KBM-7 (cell line): ENCODE measurements around the gene CCDC134.
A peak's percentile ranks its signal among the peaks of the same experiment; 100 is the strongest.
"Not testable (repeated sequence)": the region's sequence is repeated elsewhere in the genome, so short reads cannot be mapped to it uniquely, and the experiment has no call there.

Source experiments
- DNase-seq: peaks from one replicate; pipeline ENCODE4 v3.0.0-alpha.2; 2015
- in situ Hi-C: fragments of 300-500 bp; cut with MboI; formaldehyde crosslinking; loops from 2 replicates; pipeline ENCODE4 v1.14.3; 2020; ENCODE audit warnings: low sequenced_read_pairs, low pct_unique_long_range_greater_than_20kb, mixed read lengths

Gene CCDC134

DNA sequence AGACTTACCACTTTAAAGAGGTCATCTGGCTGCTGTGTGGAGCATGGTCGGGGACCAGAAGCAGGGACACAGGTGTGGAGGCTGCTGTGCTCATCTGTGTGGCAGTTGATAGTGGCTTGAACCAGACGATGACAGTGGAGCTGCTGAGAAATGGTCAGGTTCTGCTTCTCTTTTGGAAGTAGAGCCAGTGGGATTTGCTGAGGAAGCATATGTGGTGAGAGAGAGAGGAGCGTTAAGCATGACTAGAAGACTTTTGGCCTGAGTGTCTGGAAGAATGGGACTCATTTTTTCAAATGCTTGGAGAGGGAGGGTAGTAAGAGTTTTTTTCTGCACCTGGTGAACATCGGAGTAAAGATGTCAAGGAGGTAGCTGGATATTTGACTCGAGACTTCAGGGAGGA, 20.0 kb downstream of the CCDC134 start:
- in situ Hi-C loops = no loop called here
- DNase-seq = no peak

- in situ Hi-C loops = no loop called here
- no peak for DNase-seq
Observed at GRCh38 chr22:41821471-41822316, 21.2 kb downstream of the CCDC134 start.

DNA sequence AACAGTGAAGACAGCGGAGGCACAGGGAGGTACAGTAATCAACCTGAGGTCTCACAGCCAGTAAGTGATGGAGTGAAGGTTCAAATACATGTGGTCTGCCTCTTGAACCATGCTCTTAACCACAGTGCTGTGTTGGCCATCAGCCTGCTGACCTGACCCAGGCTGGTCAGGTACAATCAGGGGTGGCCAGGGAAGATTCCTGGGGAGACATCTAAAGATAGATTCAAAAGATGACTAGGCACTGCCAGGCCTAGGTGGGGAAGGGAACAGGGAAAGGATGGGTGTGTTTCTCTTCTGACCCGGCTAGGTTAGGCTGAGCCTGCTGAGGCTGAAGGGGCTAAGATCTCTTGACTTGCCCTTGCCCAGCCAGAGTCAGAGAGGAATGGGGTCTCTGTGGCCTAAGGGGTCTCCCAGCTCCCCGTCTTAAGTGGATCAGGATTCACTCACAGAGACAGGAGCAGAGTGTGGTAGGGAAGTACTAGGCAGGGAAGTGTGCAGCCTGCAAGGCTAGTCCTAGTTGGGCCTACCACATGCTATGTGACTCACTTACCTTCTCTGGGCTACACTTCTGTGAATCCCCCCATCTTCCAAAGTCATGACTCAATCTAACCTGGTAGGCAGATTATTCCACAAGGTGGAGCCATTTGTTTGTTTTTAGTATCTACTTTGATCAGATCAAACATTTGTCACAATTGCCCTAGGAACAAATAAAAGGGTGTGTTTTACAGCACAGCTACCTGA, 22.0 kb downstream of the CCDC134 start:
- in situ Hi-C loops = no loop called here
- DNase-seq = peak; percentile 63

GRCh38 chr22:41823797-41824196, 23.3 kb downstream of the CCDC134 start:
- in situ Hi-C loops = no loop called here
- no peak for DNase-seq

DNA sequence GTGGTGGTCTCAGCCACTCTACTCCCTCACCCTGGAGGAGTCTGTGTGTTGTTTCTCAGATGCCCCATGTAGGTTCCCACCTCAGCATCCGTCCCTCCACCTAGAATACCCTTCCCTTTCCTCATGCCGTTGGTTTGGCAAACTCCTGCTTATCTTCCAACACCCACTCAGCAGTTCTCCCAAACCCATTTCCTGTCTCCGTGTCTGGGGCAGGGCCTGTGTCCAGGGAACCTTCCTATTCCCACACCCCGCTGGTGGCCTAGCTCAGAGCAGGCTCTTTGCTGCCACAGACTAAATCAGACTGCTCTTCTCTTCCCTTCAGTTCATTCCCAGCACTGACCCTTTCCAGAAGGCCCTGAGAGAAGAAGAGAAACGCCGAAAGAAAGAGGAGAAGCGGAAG, 24.9 kb downstream of the CCDC134 start:
- DNase-seq = no peak
- in situ Hi-C loops = no loop called here

- in situ Hi-C loops = no loop called here
Observed at GRCh38 chr22:41826021-41826420, 25.5 kb downstream of the CCDC134 start.

DNA sequence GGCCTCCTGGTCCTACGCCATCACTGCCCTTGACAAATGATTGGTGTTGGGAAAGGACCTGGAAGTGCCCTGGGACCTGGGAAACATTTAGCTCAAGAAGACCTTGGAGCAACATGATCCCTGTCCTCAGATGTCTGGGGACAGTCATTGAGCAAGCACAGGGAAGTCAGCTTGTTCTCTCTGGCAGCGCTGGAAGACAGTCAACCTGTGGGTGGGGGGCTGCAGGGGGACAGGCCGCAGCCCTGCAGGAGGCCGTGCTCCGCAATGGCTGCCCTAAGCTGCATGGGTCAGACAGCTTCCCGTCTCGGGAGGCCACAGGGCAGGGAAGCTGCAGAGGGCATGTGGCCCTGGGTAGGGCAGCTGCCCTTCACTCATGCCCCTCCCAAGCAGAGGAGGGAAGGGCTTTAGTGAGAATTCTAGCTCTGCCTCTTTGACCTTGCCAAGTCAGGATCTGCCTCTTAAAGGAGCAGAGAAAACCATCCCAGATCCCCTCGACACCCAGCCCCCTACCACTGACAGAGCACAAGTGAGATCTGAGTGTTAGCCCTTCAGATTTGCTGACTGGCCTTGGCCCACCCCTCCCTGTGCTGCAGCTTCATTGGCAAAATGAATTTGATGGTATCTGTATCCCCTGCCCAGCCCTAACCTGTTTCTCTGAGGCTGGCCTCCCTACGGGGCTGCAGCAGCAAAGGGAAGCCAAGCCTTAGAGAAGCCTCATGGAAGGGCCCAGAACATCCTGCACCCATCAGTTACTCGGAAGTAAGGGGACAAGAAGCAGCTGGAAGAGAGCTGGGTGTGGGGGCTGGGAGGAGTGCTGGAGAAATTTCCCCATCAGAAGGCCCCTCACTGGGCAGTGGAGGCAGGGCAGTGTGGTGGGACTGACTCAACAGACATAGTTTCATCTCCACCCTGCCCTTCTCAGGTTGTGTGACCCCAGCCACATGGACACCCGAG, 26.2 kb downstream of the CCDC134 start:
- in situ Hi-C loops = no loop called here

More at GRCh38 chr22:41826021-41826420, 25.5 kb downstream of the CCDC134 start:
- no peak for DNase-seq

DNA sequence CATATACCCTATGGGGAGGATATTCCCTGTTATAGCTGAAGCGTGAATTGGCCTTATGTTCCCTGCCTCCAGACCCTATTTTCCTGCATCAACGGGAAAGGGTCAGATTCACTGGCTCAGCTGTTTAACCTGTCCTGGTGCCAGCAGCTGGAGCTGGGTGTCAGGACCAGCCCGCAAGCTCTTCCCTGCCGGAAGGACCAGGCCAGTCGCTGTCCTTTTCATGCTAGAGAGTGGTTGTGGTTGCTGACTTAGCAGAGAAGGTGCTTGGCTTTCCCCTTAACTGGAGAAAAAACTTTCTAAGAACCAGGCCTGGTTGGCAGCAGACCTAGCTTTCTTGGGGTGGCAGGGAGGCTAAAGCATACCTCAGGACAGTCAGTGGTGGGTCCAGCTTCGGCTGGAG, 27.2 kb downstream of the CCDC134 start:
- DNase-seq = no peak
- in situ Hi-C loops = no loop called here

More for the DNA sequence above, 26.2 kb downstream of the CCDC134 start:
- DNase-seq = no peak

DNA sequence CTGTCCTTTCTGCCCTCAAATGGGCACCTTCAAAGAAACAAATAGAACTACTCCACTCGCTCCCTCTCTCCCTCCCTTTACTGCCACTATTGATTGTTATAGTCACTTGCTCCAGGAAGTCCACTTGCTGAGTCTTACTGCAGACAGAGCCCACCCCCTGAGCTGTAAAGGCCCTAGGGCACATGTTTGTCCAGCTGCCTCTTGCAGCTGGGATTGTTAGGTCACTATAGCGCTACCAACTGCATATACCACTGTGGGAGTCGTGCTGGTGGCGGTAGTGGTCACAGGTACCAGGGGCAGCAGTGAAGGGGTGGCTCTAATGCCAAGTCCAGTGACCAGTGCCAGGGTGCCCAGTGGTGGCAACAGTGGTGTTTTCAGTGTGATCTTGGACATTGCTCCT, 28.0 kb downstream of the CCDC134 start:
- in situ Hi-C loops = no loop called here

DNA sequence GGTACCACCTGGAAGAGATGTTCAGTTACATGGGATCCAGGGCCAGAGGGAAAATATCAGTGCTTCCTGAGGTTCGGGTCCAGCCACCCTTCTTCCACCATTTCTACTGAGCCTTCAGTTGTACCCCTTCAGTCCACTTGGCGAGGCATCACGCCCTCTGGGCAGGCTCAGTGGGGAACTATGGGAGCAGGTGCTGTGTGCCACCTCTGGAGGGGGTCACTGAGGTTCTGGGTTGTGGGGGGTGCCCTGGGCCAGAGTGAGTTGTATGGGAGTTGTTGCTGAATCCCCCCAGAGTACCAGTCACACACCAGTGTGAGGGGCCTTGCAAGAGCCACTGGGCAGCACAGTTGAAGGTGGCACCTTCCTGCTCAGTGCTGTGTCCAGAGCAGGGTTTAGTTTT, 29.7 kb downstream of the CCDC134 start:
- in situ Hi-C loops = no loop called here
- no peak for DNase-seq

More for the DNA sequence above, 28.0 kb downstream of the CCDC134 start:
- no peak for DNase-seq

GRCh38 chr22:41831383-41831782, 30.9 kb downstream of the CCDC134 start:
- in situ Hi-C loops = no loop called here
- DNase-seq = peak; percentile 28

- DNase-seq = peak; percentile 33
- in situ Hi-C loops = no loop called here
Observed at GRCh38 chr22:41831828-41832552, 31.5 kb downstream of the CCDC134 start.

GRCh38 chr22:41832553-41833368, 32.3 kb downstream of the CCDC134 start, which contains the start of gene SREBF2:
Gene SREBF2 (plus strand): TSS chr22:41833105. CDS start chr22:41833271, 166 bp downstream.
- in situ Hi-C loops = no loop called here

DNA sequence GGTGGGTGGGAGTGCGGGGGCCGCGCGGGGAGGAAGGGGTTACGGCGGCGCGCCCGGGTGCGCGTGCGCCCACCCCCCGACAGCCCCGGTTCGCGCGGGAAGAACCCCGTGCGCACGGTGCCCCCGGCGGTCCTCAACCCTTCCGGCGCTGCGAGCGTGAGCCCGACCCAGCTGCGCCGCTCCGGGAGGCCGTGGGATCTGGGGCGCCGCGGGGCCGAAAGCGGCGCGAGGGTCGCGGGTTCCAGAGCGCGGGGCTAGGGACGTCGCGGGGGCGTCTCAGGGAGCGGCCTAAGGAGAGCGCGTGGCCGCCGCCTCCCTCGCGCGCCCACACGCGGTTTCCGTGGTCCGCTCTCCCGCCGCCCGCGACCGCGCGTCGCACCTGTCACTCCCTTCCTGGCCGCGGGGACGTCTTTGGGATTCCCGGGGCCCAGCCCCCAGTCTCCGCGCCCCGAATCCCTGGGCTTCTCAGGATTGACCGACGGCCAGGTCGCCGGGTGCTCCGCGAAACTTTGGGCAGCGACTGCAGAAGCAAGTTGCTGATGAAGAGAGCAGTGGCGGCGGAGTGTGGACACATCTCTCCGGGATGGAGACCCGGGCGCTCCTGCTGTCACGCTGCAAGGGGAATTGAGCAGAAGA, 33.0 kb downstream of the CCDC134 start:
- peak; percentile 48 for DNase-seq
- in situ Hi-C loops = no loop called here

More at GRCh38 chr22:41832553-41833368, 32.3 kb downstream of the CCDC134 start, which contains the start of gene SREBF2:
- peak; percentile 99 for DNase-seq

DNA sequence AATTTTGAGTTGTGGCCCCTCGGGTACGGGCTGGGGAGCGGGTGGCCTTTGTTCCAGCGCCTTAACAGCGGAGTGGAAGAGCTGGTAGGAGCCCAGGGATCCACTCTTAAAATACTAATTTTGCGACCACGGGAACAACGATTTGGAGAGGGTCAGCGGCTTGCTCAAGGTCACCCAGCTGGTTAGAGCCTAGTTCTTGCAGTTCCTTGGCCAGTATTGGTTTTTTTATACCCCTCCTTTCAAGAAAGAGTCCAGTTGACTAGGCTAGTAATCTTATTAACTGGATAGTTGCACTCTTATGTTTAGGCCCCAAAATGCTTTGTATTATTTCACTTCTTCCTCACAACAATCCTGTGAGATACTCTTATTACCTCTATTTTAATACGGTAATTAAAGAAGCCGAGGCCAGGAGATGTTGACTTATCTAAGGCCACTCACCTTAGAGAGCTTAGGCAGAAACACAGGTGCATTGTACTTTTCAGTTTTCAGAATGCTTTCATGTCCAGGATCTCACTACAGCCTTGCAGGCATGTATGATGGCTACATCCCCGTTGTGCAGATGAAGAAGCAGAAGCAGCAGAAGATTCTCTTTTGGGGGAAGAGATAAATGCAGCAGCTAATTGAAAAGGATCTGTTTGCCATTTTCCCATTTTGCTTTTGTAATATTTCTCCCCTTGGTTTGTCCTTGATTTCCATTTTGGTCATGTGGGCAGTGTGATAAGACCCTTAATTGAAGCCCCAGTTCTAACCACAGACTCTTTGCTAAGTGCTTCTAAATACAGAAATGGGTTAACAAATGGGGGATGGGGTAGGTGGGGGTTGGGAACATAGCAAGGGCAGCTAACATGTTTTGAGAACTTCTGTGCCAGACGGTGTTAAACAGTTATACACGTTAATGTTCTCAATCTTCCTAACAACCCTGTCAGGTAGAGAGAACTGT, 33.8 kb downstream of the CCDC134 start:
- in situ Hi-C loops = no loop called here
- DNase-seq = peak; percentile 38

GRCh38 chr22:41835462-41835861, 35.0 kb downstream of the CCDC134 start:
- in situ Hi-C loops, DNase-seq: not testable (repeated sequence)
